Mesothelial cell of epicardium (in vitro differentiated cells): ENCODE data around the gene ANKRD33B. TPM values are rescaled to one million over a fixed set of nuclear protein-coding genes. Genes with fewer than 3 reads are reported as not detected.

Experiments
- DNase-seq, 2 experiments: peaks; one replicate each; pipeline ENCODE4 v3.0.0; 2021; ENCODE audit warnings: low spot score in 2 of 2; ENCODE audit not compliant: unreplicated experiment in 2 of 2
- H3K27ac Mint-ChIP-seq: 2 replicates; pipeline ENCODE4 v1.8.0; 2021; ENCODE audit warnings: mixed read lengths
- H3K27me3 Mint-ChIP-seq: 2 replicates; pipeline ENCODE4 v1.8.0; 2021; ENCODE audit warnings: low read depth, mixed read lengths
- H3K36me3 Mint-ChIP-seq: 2 replicates; pipeline ENCODE4 v1.8.0; 2021; ENCODE audit warnings: mixed read lengths
- H3K4me1 Mint-ChIP-seq: 2 replicates; pipeline ENCODE4 v1.8.0; 2021; ENCODE audit warnings: mixed read lengths
- H3K4me3 Mint-ChIP-seq: 2 replicates; pipeline ENCODE4 v1.8.0; 2021; ENCODE audit warnings: mild to moderate bottlenecking, moderate library complexity, mixed read lengths
- H3K9me3 Mint-ChIP-seq: 2 replicates; pipeline ENCODE4 v1.8.0; 2021; ENCODE audit warnings: mixed read lengths
- CTCF ChIP-seq: fragments of 200-600 bp; sonication (generic); IDR thresholded peaks from one replicate; pipeline ENCODE4 v1.5.0; 2021; ENCODE audit warnings: antibody characterized with exemption; ENCODE audit not compliant: unreplicated experiment
- total RNA-seq: library from RNA; stranded (reverse); gene quantifications from 3 replicates; pipeline ENCODE4 v1.2.1, GENCODE V29; 2021

Gene ANKRD33B
- total RNA-seq, 1 donor from 2014 or later = 3.8 TPM

- no peaks in the 10 kb centered on the region for H3K27me3 Mint-ChIP-seq
- peaks cover 15% of the 10 kb centered on the region for H3K9me3 Mint-ChIP-seq
- DNase-seq = no peak
- no peak overlapping the region for H3K4me3 Mint-ChIP-seq
- peaks cover 2% of the 10 kb centered on the region for H3K36me3 Mint-ChIP-seq
- peaks cover 29% of the 10 kb centered on the region for H3K4me1 Mint-ChIP-seq
- peak overlapping the region; percentile 55 for H3K27ac Mint-ChIP-seq
- no peak for TF ChIP-seq CTCF
Measured at GRCh38 chr5:10590226-10590999, 26.5 kb downstream of the ANKRD33B start.

DNA sequence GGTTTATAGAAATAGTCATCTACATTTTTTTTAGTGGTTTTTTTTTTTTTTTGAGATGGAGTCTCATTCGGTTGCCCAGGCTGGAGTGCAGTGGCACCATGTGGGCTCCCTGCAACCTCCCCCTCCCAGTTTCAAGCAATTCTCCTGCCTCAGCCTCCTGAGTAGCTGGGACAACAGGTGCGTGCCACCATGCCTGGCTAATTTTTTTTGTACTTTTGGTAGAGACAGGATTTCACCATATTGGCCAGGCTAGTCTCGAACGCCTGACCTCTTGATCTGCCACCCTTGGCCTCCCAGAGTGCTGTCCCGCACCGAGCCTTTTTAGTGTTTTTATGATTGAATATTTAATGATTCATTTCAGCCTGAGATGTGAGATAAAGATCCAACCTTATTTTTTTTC, 27.3 kb downstream of the ANKRD33B start:
- H3K4me3 Mint-ChIP-seq = no peak overlapping the region
- peaks cover 15% of the 10 kb centered on the region for H3K9me3 Mint-ChIP-seq
- H3K36me3 Mint-ChIP-seq = peaks cover 2% of the 10 kb centered on the region
- H3K27ac Mint-ChIP-seq = peak overlapping the region; percentile 43
- TF ChIP-seq CTCF = no peak
- H3K4me1 Mint-ChIP-seq = peaks cover 36% of the 10 kb centered on the region
- H3K27me3 Mint-ChIP-seq = no peaks in the 10 kb centered on the region
- no peak for DNase-seq

- Mint-ChIP-seq H3K4me3 (no peak overlapping the region), H3K36me3 (peaks cover 8% of the 10 kb centered on the region), H3K27ac (no peak overlapping the region), H3K4me1 (peaks cover 37% of the 10 kb centered on the region), H3K27me3 (no peaks in the 10 kb centered on the region), H3K9me3 (peaks cover 21% of the 10 kb centered on the region)
- no peak for TF ChIP-seq CTCF
- DNase-seq = no peak
Measured at GRCh38 chr5:10591966-10592365, 28.1 kb downstream of the ANKRD33B start.

DNA sequence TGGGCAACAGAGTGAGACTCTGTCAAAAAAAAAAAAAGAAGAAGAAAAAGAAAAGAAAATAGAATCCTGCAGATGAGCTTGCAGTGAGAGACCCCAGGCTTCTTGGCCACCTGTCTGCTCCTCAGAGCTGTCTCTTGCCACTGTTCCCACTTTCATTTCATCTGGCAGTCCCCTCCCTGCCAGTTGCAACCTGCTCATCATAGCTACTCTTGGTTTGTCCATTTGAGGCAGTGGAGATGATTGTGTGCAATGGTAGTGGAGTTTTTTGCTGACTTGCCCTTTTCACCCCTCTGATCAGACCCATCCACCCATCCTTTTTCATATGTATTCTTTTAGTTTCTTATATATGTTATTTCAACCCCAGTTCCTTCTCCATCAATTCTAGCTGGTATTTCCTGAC, 28.7 kb downstream of the ANKRD33B start:
- H3K4me1 Mint-ChIP-seq = peaks cover 37% of the 10 kb centered on the region
- H3K4me3 Mint-ChIP-seq = no peak overlapping the region
- no peaks in the 10 kb centered on the region for H3K27me3 Mint-ChIP-seq
- H3K9me3 Mint-ChIP-seq = peaks cover 25% of the 10 kb centered on the region
- no peak for TF ChIP-seq CTCF
- DNase-seq = no peak
- no peak overlapping the region for H3K27ac Mint-ChIP-seq
- peaks cover 11% of the 10 kb centered on the region for H3K36me3 Mint-ChIP-seq

DNA sequence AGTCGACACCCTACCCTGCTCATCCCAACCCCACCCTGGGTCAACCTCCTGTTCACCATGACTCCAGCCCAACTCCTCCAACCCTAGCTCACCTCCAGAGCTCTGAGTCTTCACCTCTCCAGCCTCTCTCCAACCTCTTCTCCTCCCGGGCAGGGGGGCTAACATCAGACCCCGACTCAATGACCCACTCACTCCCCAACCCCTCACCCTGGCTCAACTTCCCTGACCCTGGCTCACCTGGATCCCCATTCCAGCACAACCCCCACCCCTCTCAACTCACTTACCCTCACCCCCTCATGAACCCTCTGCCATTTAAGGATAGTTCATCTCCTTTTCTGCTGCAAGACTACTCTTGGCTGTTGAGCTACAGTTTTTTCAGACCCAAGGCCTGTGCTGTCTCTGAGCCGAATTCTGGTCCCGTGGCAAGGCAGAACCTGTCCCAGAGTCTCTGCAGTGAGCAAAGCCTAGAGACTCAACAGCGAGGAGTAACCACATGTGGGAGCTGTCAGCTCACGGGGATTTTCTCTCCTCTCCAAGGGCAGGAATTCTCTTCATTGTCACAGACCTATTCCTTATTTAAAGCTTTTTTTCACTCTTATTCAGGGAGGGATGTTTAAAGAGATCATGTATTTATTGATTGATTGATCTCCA, 29.8 kb downstream of the ANKRD33B start:
- Mint-ChIP-seq H3K27ac (no peak overlapping the region), H3K27me3 (no peaks in the 10 kb centered on the region), H3K4me3 (no peak overlapping the region), H3K9me3 (peaks cover 19% of the 10 kb centered on the region), H3K4me1 (peaks cover 37% of the 10 kb centered on the region), H3K36me3 (peaks cover 12% of the 10 kb centered on the region)
- no peak for TF ChIP-seq CTCF
- no peak for DNase-seq
